ENCODE data around the gene WDTC1. TPM values are rescaled to one million over a fixed set of nuclear protein-coding genes. Genes with fewer than 3 reads are reported as not detected.

The WDTC1 gene
- total RNA-seq, 1 donor from 2014 or later, result 50.4 TPM

GRCh38 chr1:27307874-27308598 lies 73.6 kb downstream of the WDTC1 start:
- no peak overlapping the region for H3K4me3 Mint-ChIP-seq (ENCODE audit: unreplicated experiment)
- H3K4me1 Mint-ChIP-seq (ENCODE audit: unreplicated experiment), result peaks cover 7% of the 10 kb centered on the region
- no peaks in the 10 kb centered on the region for H3K27me3 Mint-ChIP-seq (ENCODE audit: unreplicated experiment)
- no peaks in the 10 kb centered on the region for H3K9me3 Mint-ChIP-seq (ENCODE audit: unreplicated experiment)
- peaks cover 10% of the 10 kb centered on the region for H3K36me3 Mint-ChIP-seq (ENCODE audit: unreplicated experiment)
- H3K27ac Mint-ChIP-seq (ENCODE audit: unreplicated experiment), result no peak overlapping the region
- DNase-seq (ENCODE audit: extremely low spot score, unreplicated experiment), result no peak
- no peak for TF ChIP-seq CTCF (IDR thresholded peaks at IDR 0.05)

- Mint-ChIP-seq H3K4me3 (ENCODE audit: unreplicated experiment) (no peak overlapping the region), H3K4me1 (ENCODE audit: unreplicated experiment) (peaks cover 14% of the 10 kb centered on the region), H3K27ac (ENCODE audit: unreplicated experiment) (no peak overlapping the region), H3K9me3 (ENCODE audit: unreplicated experiment) (no peaks in the 10 kb centered on the region), H3K27me3 (ENCODE audit: unreplicated experiment) (no peaks in the 10 kb centered on the region), H3K36me3 (ENCODE audit: unreplicated experiment) (no peaks in the 10 kb centered on the region)
- DNase-seq (ENCODE audit: extremely low spot score, unreplicated experiment), result no peak
- TF ChIP-seq CTCF (IDR thresholded peaks at IDR 0.05), result no peak
These were observed 79.7 kb downstream of the WDTC1 start for GRCh38 chr1:27314169-27314568.

- TF ChIP-seq CTCF (IDR thresholded peaks at IDR 0.05), result no peak
- H3K27ac Mint-ChIP-seq (ENCODE audit: unreplicated experiment), result no peak overlapping the region
- H3K27me3 Mint-ChIP-seq (ENCODE audit: unreplicated experiment), result no peaks in the 10 kb centered on the region
- no peaks in the 10 kb centered on the region for H3K36me3 Mint-ChIP-seq (ENCODE audit: unreplicated experiment)
- no peak overlapping the region for H3K4me3 Mint-ChIP-seq (ENCODE audit: unreplicated experiment)
- H3K9me3 Mint-ChIP-seq (ENCODE audit: unreplicated experiment), result no peaks in the 10 kb centered on the region
- no peak for DNase-seq (ENCODE audit: extremely low spot score, unreplicated experiment)
- H3K4me1 Mint-ChIP-seq (ENCODE audit: unreplicated experiment), result peaks cover 14% of the 10 kb centered on the region
These were observed 80.3 kb downstream of the WDTC1 start for GRCh38 chr1:27314737-27315136.

- Mint-ChIP-seq H3K36me3 (ENCODE audit: unreplicated experiment) (no peaks in the 10 kb centered on the region), H3K27ac (ENCODE audit: unreplicated experiment) (no peak overlapping the region), H3K4me3 (ENCODE audit: unreplicated experiment) (no peak overlapping the region), H3K4me1 (ENCODE audit: unreplicated experiment) (peaks cover 17% of the 10 kb centered on the region), H3K27me3 (ENCODE audit: unreplicated experiment) (no peaks in the 10 kb centered on the region), H3K9me3 (ENCODE audit: unreplicated experiment) (no peaks in the 10 kb centered on the region)
- no peak for DNase-seq (ENCODE audit: extremely low spot score, unreplicated experiment)
- TF ChIP-seq CTCF (IDR thresholded peaks at IDR 0.05), result no peak
These were observed 82.4 kb downstream of the WDTC1 start for GRCh38 chr1:27316860-27317259.

GRCh38 chr1:27318136-27318535 lies 83.7 kb downstream of the WDTC1 start:
- Mint-ChIP-seq H3K27me3 (ENCODE audit: unreplicated experiment) (no peaks in the 10 kb centered on the region), H3K4me1 (ENCODE audit: unreplicated experiment) (peaks cover 20% of the 10 kb centered on the region), H3K36me3 (ENCODE audit: unreplicated experiment) (no peaks in the 10 kb centered on the region), H3K4me3 (ENCODE audit: unreplicated experiment) (no peak overlapping the region), H3K27ac (ENCODE audit: unreplicated experiment) (peak overlapping the region; percentile 40), H3K9me3 (ENCODE audit: unreplicated experiment) (no peaks in the 10 kb centered on the region)
- no peak for TF ChIP-seq CTCF (IDR thresholded peaks at IDR 0.05)
- no peak for DNase-seq (ENCODE audit: extremely low spot score, unreplicated experiment)
